Coronary artery (tissue), 2 donors: ENCODE data around the gene MANBA.

ENCODE experiments used
- DNase-seq: peaks from one replicate; pipeline ENCODE4 v3.0.0-alpha.2; 2017; ENCODE audit warnings: low spot score
- H3K27ac ChIP-seq, 2 donors: fragments of 200-600 bp; sonication (generic); one replicate each; pipeline ENCODE4 v1.5.1; 2016 to 2019
- H3K4me3 ChIP-seq: fragments of 200-600 bp; sonication (generic); 2 replicates; pipeline ENCODE4 v1.5.1; 2016; ENCODE audit warnings: mild to moderate bottlenecking, moderate library complexity
- CTCF ChIP-seq: fragments of 200-600 bp; sonication (generic); IDR thresholded peaks from one replicate; pipeline ENCODE4 v1.5.1; 2019; ENCODE audit warnings: antibody characterized with exemption

The MANBA gene

GRCh38 chr4:102642631-102643298 is 118.0 kb downstream of the MANBA start:
- Histone ChIP-seq H3K27ac (peak overlapping the region in 1 of 2 donors; percentile 8), H3K4me3 (no peak overlapping the region)
- no peak for DNase-seq
- TF ChIP-seq CTCF, result no peak

- DNase-seq, result no peak
- Histone ChIP-seq H3K27ac (peak overlapping the region in 1 of 2 donors; percentile 8), H3K4me3 (no peak overlapping the region)
- TF ChIP-seq CTCF, result no peak
Observed at GRCh38 chr4:102641793-102642192, 119.0 kb downstream of the MANBA start.

- no peak for TF ChIP-seq CTCF
- DNase-seq, result no peak
- H3K4me3 ChIP-seq, result no peak overlapping the region
- no peak overlapping the region for H3K27ac ChIP-seq
Observed at GRCh38 chr4:102640669-102641068, 120.1 kb downstream of the MANBA start.

GRCh38 chr4:102639598-102639997 is 121.2 kb downstream of the MANBA start:
- no peak overlapping the region for H3K4me3 ChIP-seq
- no peak for TF ChIP-seq CTCF
- no peak overlapping the region for H3K27ac ChIP-seq
- DNase-seq, result no peak

- DNase-seq, result no peak
- Histone ChIP-seq H3K27ac (no peak overlapping the region), H3K4me3 (no peak overlapping the region)
- no peak for TF ChIP-seq CTCF
Observed at GRCh38 chr4:102638621-102639020, 122.1 kb downstream of the MANBA start.

- no peak overlapping the region for H3K27ac ChIP-seq
- TF ChIP-seq CTCF, result no peak
- no peak for DNase-seq
- no peak overlapping the region for H3K4me3 ChIP-seq
Observed at GRCh38 chr4:102637391-102637790, 123.4 kb downstream of the MANBA start.

- no peak for DNase-seq
- TF ChIP-seq CTCF, result no peak
- Histone ChIP-seq H3K27ac (no peak overlapping the region), H3K4me3 (no peak overlapping the region)
Observed at GRCh38 chr4:102633100-102633499, 127.7 kb downstream of the MANBA start.
